H1 (cell line): ENCODE measurements around the gene MTMR6. TPM values are rescaled to one million over a fixed set of nuclear protein-coding genes. Genes with fewer than 3 reads are reported as not detected.

ENCODE experiments used
- KDM5A ChIP-seq: fragments of 200-600 bp; IDR thresholded peaks from 2 replicates; pipeline ENCODE4 v1.7.1; 2012; ENCODE audit warnings: mild to moderate bottlenecking, low read length, inconsistent platforms, mixed read lengths
- polyA plus RNA-seq, 7 experiments: library from polyadenylated mRNA; depleted of rRNA in 3 of 7; stranded (reverse) in 5 of 7; unstranded in 2 of 7; fragments of >200 nt in 5 of 7; fragments of 200-250 nt in 2 of 7; gene quantifications; 1 replicate in 5 of 7; 2 replicates in 1 of 7; 4 replicates in 1 of 7; pipeline versions ENCODE4 v1.2.1 to v1.2.3, GENCODE V29; 2011 to 2013; ENCODE audit warnings: missing spikeins in 2 of 7, mixed read lengths in 2 of 7
- total RNA-seq: library from RNA; stranded (reverse); fragmentation: NEBNext Ultra II Directional; extraction: Animal tissue kit (Norgen Biotek cat#: 25700); gene quantifications from 2 replicates; pipeline ENCODE4 v1.2.1, GENCODE V29; 2021

MTMR6 gene
- total and polyA plus RNA-seq, 2 of the 8 experiments (the other 6 are each of a cell fraction or from before 2014, with no cell fraction given): 2.1 to 8.4 TPM

- no peak for TF ChIP-seq KDM5A
These were observed 19.6 kb upstream of the MTMR6 start (continued) for GRCh38 chr13:25306671-25307464.
